Measurements from ENCODE around the gene NFIX. TPM values are rescaled to one million over a fixed set of nuclear protein-coding genes. Genes with fewer than 3 reads are reported as not detected.

Gene NFIX
- total and polyA plus RNA-seq, 9 of the 15 experiments (the other 6 are each of a cell fraction or from before 2014, with no cell fraction given): 0.28 to 26.8 (median 5.4) TPM

DNA sequence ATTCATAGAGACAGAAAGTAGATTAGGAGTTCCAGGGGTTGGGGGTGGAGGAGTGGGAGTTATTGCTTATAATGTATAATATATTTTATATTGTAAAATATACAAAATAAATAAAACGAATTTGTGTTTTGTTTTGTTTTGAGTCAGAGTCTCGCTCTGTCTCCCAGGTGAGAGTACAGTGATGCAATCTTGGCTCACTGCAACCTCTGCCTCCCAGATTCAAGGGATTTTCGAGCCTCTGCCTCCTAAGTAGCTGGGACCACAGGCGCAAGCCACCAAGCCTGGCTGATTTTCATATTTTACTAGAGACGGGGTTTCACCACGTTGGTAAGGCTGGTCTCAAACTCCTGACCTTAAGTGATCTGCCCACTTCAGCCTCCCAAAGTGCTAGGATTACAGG lies 35.8 kb upstream of the NFIX start:
- H3K4me2 ChIP-seq (ENCODE audit: insufficient read depth, low read length): no peak overlapping the region
- TF ChIP-seq ATF3 (IDR thresholded peaks at IDR 0.05): peak; percentile 46; the same call in 1 of the 2 replicates
- no peak for TF ChIP-seq ATF3 (CRISPR knock-in tag; conservative IDR thresholded peaks at IDR 0.05)
- TF ChIP-seq RBM15 (IDR thresholded peaks at IDR 0.05; ENCODE audit: insufficient read depth, low read length): no peak
- 0 out of 2 replicates have a peak, but pooled peaks have one; percentile 6 for TF ChIP-seq CEBPB (tag; IDR thresholded peaks at IDR 0.05)
- peak; percentile 14; the same call in 1 of the 2 replicates for TF ChIP-seq CEBPG (CRISPR knock-in tag; IDR thresholded peaks at IDR 0.05)
- no peak for TF ChIP-seq CEBPG (tag; conservative IDR thresholded peaks at IDR 0.05 in 1 of 2, IDR thresholded peaks at IDR 0.05 in 1 of 2)
- H3K27me3 ChIP-seq (ENCODE audit: control insufficient read depth in 2 of 2, insufficient read depth in 2 of 2, low read length in 2 of 2): no peaks in the 10 kb centered on the region
- DNase-seq (ENCODE audit: extremely low read depth in 1 of 4, low spot score in 3 of 4) (no peak), ATAC-seq (no peak), FAIRE-seq (no peak)
- no peak overlapping the region for H3K4me3 ChIP-seq
- no peak overlapping the region for H3K9ac ChIP-seq (ENCODE audit: insufficient read depth in 1 of 2, low read depth in 2 of 2, low read length in 2 of 2)
- in situ Hi-C loops (cut with MboI): no loop called here
- H3K36me3 ChIP-seq (ENCODE audit: control insufficient read depth, insufficient read depth, low read length): peaks cover 13% of the 10 kb centered on the region; the same call in 2 of the 3 replicates
- no TSS peak for BruUV-seq (replicated peaks)
- H3K79me2 ChIP-seq (ENCODE audit: control insufficient read depth, insufficient read depth, low read length): peaks cover 34% of the 10 kb centered on the region
- ChIA-PET POLR2A (no interaction called here), CTCF (ENCODE audit: low intra/inter-chr PET ratio) (no interaction called here)
- intact Hi-C loops (cut with micrococcal nuclease): no loop called here
- H3K27ac ChIP-seq (ENCODE audit: extremely low read depth, low read depth, low read length): no peak overlapping the region
- H3K9me3 ChIP-seq (replicated peaks; ENCODE audit: control insufficient read depth, insufficient read depth, low read depth, low read length): no peaks in the 10 kb centered on the region
- no peaks in the 10 kb centered on the region for H3K9me1 ChIP-seq (ENCODE audit: control insufficient read depth, insufficient read depth, low read length)
- 65% methylated on average over 6 of the region's 6 CpGs for WGBS (ENCODE audit: insufficient coverage, low coverage, missing lambda C conversion rate)
- H3K4me1 ChIP-seq (replicated peaks in 1 of 2; ENCODE audit: control insufficient read depth in 2 of 2, insufficient read depth in 2 of 2, low read length in 2 of 2): peaks cover 0 to 20% of the 10 kb centered on the region in 2 experiments; a peak in 3 of 5 replicates
- H4K20me1 ChIP-seq (replicated peaks; ENCODE audit: control insufficient read depth, insufficient read depth, low read length): no peaks in the 10 kb centered on the region; the same call in 1 of the 2 replicates
- H2AFZ ChIP-seq (ENCODE audit: low read depth, low read length): no peak overlapping the region
